Heart left ventricle (tissue), 16 donors: ENCODE results near the gene FOXG1. TPM values are rescaled to one million over a fixed set of nuclear protein-coding genes. Genes with fewer than 3 reads are reported as not detected.

Source experiments
- ATAC-seq, 4 donors: fragments of 200-7000 bp; cut with Tn5 transposase; one replicate each; pipeline ENCODE4 v1.9.1; 2020 to 2022; ENCODE audit warnings: moderate library complexity in 4 of 4, mild to moderate bottlenecking in 3 of 4, moderate number of reproducible peaks in 1 of 4
- DNase-seq, 5 donors: peaks; one replicate each; pipeline ENCODE4 v3.0.0-alpha.2; 2020
- H3K27ac ChIP-seq, 12 donors: fragments of 200-600 bp; sonication (generic) in 4 of 12; one replicate each; pipeline versions ENCODE4 v1.5.0 to v1.8.0; 2016 to 2022; ENCODE audit warnings: mild to moderate bottlenecking in 2 of 12
- H3K27me3 ChIP-seq, 9 donors: fragments of 200-600 bp; sonication (generic) in 2 of 9; one replicate each; pipeline versions ENCODE4 v1.5.1 to v1.8.0; 2016 to 2022; ENCODE audit warnings: mild to moderate bottlenecking in 3 of 9
- H3K36me3 ChIP-seq, 9 donors: fragments of 200-600 bp; sonication (generic) in 2 of 9; one replicate each; pipeline versions ENCODE4 v1.5.0 to v1.8.0; 2018 to 2022; ENCODE audit warnings: mild to moderate bottlenecking in 2 of 9
- H3K4me1 ChIP-seq, 12 donors: fragments of 200-600 bp; sonication (generic) in 4 of 12; one replicate each; pipeline versions ENCODE4 v1.5.0 to v1.8.0; 2016 to 2022; ENCODE audit warnings: mild to moderate bottlenecking in 3 of 12
- H3K4me3 ChIP-seq, 12 donors: fragments of 200-600 bp; sonication (generic) in 4 of 12; one replicate each; pipeline versions ENCODE4 v1.5.0 to v1.8.0; 2017 to 2022; ENCODE audit warnings: mild to moderate bottlenecking in 9 of 12, moderate library complexity in 4 of 12
- H3K9me3 ChIP-seq, 12 donors: fragments of 200-600 bp; sonication (generic) in 4 of 12; one replicate each; pipeline versions ENCODE4 v1.5.0 to v1.8.0; 2016 to 2022; ENCODE audit warnings: mild to moderate bottlenecking in 1 of 12
- CTCF ChIP-seq, 12 donors: fragments of 200-600 bp; sonication (generic) in 4 of 12; IDR thresholded peaks; one replicate each; pipeline versions ENCODE4 v1.5.0 to v1.8.0; 2018 to 2022; ENCODE audit warnings: antibody characterized with exemption in 12 of 12, mild to moderate bottlenecking in 5 of 12
- POLR2A ChIP-seq, 2 donors: fragments of 450-650 bp; IDR thresholded peaks; one replicate each; pipeline ENCODE4 v1.6.1; 2017; ENCODE audit warnings: antibody characterized with exemption in 2 of 2, mild to moderate bottlenecking in 2 of 2, moderate library complexity in 2 of 2
- WGBS, 4 donors: extraction: QIAGEN DNeasy Blood & Tissue Kit in 2 of 4; methylation state at CpG; one replicate each; pipeline versions ENCODE4 v1.1.5 to v1.1.7; 2013 to 2018; 5-methylcytosine and 5-hydroxymethylcytosine counted together
- intact Hi-C, 10 donors: fragments of 100-400 bp; cut with DNase I; formaldehyde crosslinking; loops; one replicate each; pipeline versions ENCODE4 v1.11.1 to v1.14.2; 2022
- polyA plus RNA-seq, 2 donors: library from polyadenylated mRNA; stranded (reverse); fragments of 200-250 nt; gene quantifications; one replicate each; pipeline ENCODE4 v1.2.3, GENCODE V29; 2013
- total RNA-seq, 9 donors: library from RNA; depleted of rRNA in 2 of 9; stranded (reverse); fragments of >200 nt in 2 of 9; fragmentation: NEBNext Ultra II Directional in 3 of 9; extraction: Animal tissue kit (Norgen Biotek cat#: 25700) in 3 of 9; gene quantifications; one replicate each; pipeline versions ENCODE4 v1.1.0 to v1.2.4, GENCODE V29; 2016 to 2023
- donor health status: ischemic (EF 13 %, LVEDD 7.1; RV severe dilation, severe dysfunction).
- donor health status: healthy with polysubstance abuse.
- donor health status: DM: no; HTN: yes; CAD: no.
- donor health status: DM: no; HTN: no; CAD: no.
- donor health status: ischemic (EF 25% LVEDD 6.9; RV normal size, moderate dysfunction).
- donor health status: ischemic (EF 25% LVEDD 5.7; RV mildly dilated, moderate dysfunction).
- donor health status: healthy.
- donor health status: DM: yes; HTN: yes; CAD: no.
- donor health status: ischemic (EF 35%, LVEDD 5.7; RV mildly dilated, moderate dysfunction).
- donor health status: nonischemic (EF 11% LVEDD 7.7; RV severe dilation, severe dysfunction).
- donor health status: DM: yes; HTN: yes; CAD: no.
- donor health status: PGD.
- donor health status: ischemic (EF 29% LVEDD 5.4; RV normal size, mild dysfunction).
- donor health status: nonischemic (EF 23%, LVEDD 6.1; RV moderate dilation, normal function).

Gene FOXG1
- total and polyA plus RNA-seq, 11 donors, result not detected

- 3 to 5% (median 3%) methylated on average over 7 of the region's 7 CpGs for WGBS, 4 donors
- TF ChIP-seq CTCF (IDR thresholded peaks at IDR 0.05) (no peak), POLR2A (IDR thresholded peaks at IDR 0.05) (no peak)
- Histone ChIP-seq H3K36me3 (no peaks in the 10 kb centered on the region), H3K9me3 (peaks cover 0 to 2% (median 0%) of the 10 kb centered on the region in 12 donors), H3K27ac (no peak overlapping the region), H3K4me1 (no peaks in the 10 kb centered on the region), H3K27me3 (peaks cover 41 to 100% (median 93%) of the 10 kb centered on the region in 9 donors), H3K4me3 (no peak overlapping the region)
- DNase-seq, result no peak
- no peak for ATAC-seq
- intact Hi-C loops, result no loop called here
These were observed 6.6 kb downstream of the FOXG1 start for GRCh38 chr14:28773176-28773575.

GRCh38 chr14:28773861-28774691 lies 7.5 kb downstream of the FOXG1 start:
- Histone ChIP-seq H3K27me3 (peaks cover 32 to 100% (median 93%) of the 10 kb centered on the region in 9 donors), H3K9me3 (no peaks in the 10 kb centered on the region), H3K36me3 (no peaks in the 10 kb centered on the region), H3K4me3 (no peak overlapping the region), H3K27ac (no peak overlapping the region), H3K4me1 (no peaks in the 10 kb centered on the region)
- no peak for TF ChIP-seq CTCF (IDR thresholded peaks at IDR 0.05)
- TF ChIP-seq POLR2A (IDR thresholded peaks at IDR 0.05), result no peak
- WGBS, 4 donors, result 1 to 3% (median 2%) methylated on average over 45 to 47 of the region's 47 CpGs
- DNase-seq, result no peak
- intact Hi-C loops, result no loop called here
- ATAC-seq, result no peak

- Histone ChIP-seq H3K27ac (no peak overlapping the region), H3K4me3 (no peak overlapping the region), H3K9me3 (no peaks in the 10 kb centered on the region), H3K27me3 (peaks cover 26 to 100% (median 89%) of the 10 kb centered on the region in 9 donors), H3K36me3 (no peaks in the 10 kb centered on the region), H3K4me1 (no peaks in the 10 kb centered on the region)
- intact Hi-C loops, result no loop called here
- DNase-seq, result no peak
- no peak for ATAC-seq
- TF ChIP-seq CTCF (IDR thresholded peaks at IDR 0.05), result no peak
- TF ChIP-seq POLR2A (IDR thresholded peaks at IDR 0.05), result no peak
- WGBS, 4 donors, result 4 to 5% (median 5%) methylated on average over 29 of the region's 29 CpGs
These were observed 8.5 kb downstream of the FOXG1 start for GRCh38 chr14:28774764-28775735.
